Suprapubic skin (tissue), 3 donors: ENCODE measurements around the gene DIAPH2.

ENCODE experiments used
- CTCF ChIP-seq, 2 donors: fragments of 200-600 bp in 1 of 2; fragments of 450-650 bp in 1 of 2; sonication (generic) in 1 of 2; IDR thresholded peaks; one replicate each; pipeline ENCODE4 v1.5.1; 2016 to 2019; ENCODE audit warnings: antibody characterized with exemption in 2 of 2, mild to moderate bottlenecking in 1 of 2, moderate library complexity in 1 of 2
- POLR2A ChIP-seq, 2 donors: fragments of 450-650 bp; IDR thresholded peaks; one replicate each; pipeline ENCODE4 v1.6.1; 2017; ENCODE audit warnings: antibody characterized with exemption in 2 of 2, mild to moderate bottlenecking in 2 of 2, moderate library complexity in 2 of 2

GRCh38 chrX:97252111-97252510 lies 567.5 kb downstream of the DIAPH2 start:
- TF ChIP-seq POLR2A (IDR thresholded peaks at IDR 0.05), result no peak
- TF ChIP-seq CTCF (IDR thresholded peaks at IDR 0.05), result no peak
